K562 (cell line): ENCODE measurements around the gene CLSTN2.

Experiments used
- CTCF ChIP-seq, 3 experiments: IDR thresholded peaks in 2 of 3; conservative IDR thresholded peaks in 1 of 3; 2 replicates each; pipeline ENCODE4 v1.5.1; 2011 to 2012; ENCODE audit warnings: low read length in 3 of 3, mild to moderate bottlenecking in 3 of 3, control low read depth in 2 of 3, improper control_type of control experiment in 1 of 3, inconsistent platforms in 1 of 3, low read depth in 1 of 3, mixed read lengths in 1 of 3, moderate library complexity in 1 of 3; ENCODE audit not compliant: insufficient read depth in 2 of 3
- JUNB ChIP-seq: fragments of 450-650 bp; formaldehyde crosslinking; conservative IDR thresholded peaks from 2 replicates; pipeline ENCODE4 v1.4.0; 2020; ENCODE audit warnings: mild to moderate bottlenecking
- POLR2A ChIP-seq: fragments of 450-650 bp; conservative IDR thresholded peaks from 2 replicates; pipeline ENCODE4 v1.6.1; 2016
- ZBTB1 ChIP-seq: sonication (generic); formaldehyde crosslinking; IDR thresholded peaks from 2 replicates; pipeline ENCODE4 v1.8.1; 2023; ENCODE audit warnings: missing genetic modification reagents, low read depth, mild to moderate bottlenecking, borderline replicate concordance

- TF ChIP-seq CTCF (IDR thresholded peaks at IDR 0.05 in 2 of 3, conservative IDR thresholded peaks at IDR 0.05 in 1 of 3; ENCODE audit: insufficient read depth in 2 of 3, low read depth in 1 of 3, low read length in 3 of 3): no peak
- no peak for TF ChIP-seq ZBTB1 (CRISPR knock-in tag)
- no peak for TF ChIP-seq POLR2A
- TF ChIP-seq JUNB (CRISPR knock-in tag): no peak
Measured at GRCh38 chr3:140205598-140205997, 270.6 kb downstream of the CLSTN2 start.
